K562 (cell line): ENCODE results near the gene ATP6V0D1. TPM values are rescaled to one million over a fixed set of nuclear protein-coding genes. Genes with fewer than 3 reads are reported as not detected.

Source experiments
- ATAC-seq: fragments of 200-7000 bp; cut with Tn5 transposase; 3 replicates; pipeline ENCODE4 v1.9.1; 2020; ENCODE audit warnings: moderate library complexity
- BruUV-seq: library from RNA; stranded (reverse); fragments of 400-500 nt; replicated peaks from 2 replicates; lab custom pipeline; 2021; lab: Mats Ljungman, UMichigan
- CTCF ChIA-PET: fragments of 300-600 bp; formaldehyde crosslinking; extraction: SDS; loops from one replicate; lab custom pipeline; 2021; ENCODE audit warnings: low intra/inter-chr PET ratio; lab: Yijun Ruan, JAX
- POLR2A ChIA-PET: fragments of 300-600, 350-650 bp; sonication (Branson Sonifier 250); formaldehyde crosslinking; extraction: SDS; loops from one replicate; lab custom pipeline; 2021; ENCODE audit warnings: antibody characterized with exemption, inconsistent platforms; lab: Yijun Ruan, JAX
- DNase-seq, 4 experiments: peaks; one replicate each; pipeline versions ENCODE4 v3.0.0 to v3.0.0-alpha.2; 2011 to 2018; ENCODE audit warnings: low spot score in 3 of 4, mixed read lengths in 3 of 4; ENCODE audit errors: extremely low read depth in 1 of 4
- FAIRE-seq: peaks from 2 replicates; lab custom pipeline; 2011; peaks lifted over from hg19 to GRCh38; lab: Jason Lieb, UNC
- H2AFZ ChIP-seq: 2 replicates; pipeline ENCODE4 v1.6.0; 2011; ENCODE audit warnings: low read depth, low read length, control low read depth, inconsistent platforms
- H3K27ac ChIP-seq: fragments of 200-600 bp; 3 replicates; pipeline ENCODE4 v1.8.0; 2011; ENCODE audit warnings: low read depth, mild to moderate bottlenecking, control low read depth, inconsistent platforms, low read length, moderate library complexity, mixed read lengths; ENCODE audit errors: extremely low read depth
- H3K27me3 ChIP-seq, 2 experiments: fragments of 300-600 bp in 1 of 2; 2 replicates in 1 of 2; 3 replicates in 1 of 2; pipeline versions ENCODE4 v1.6.0 to v1.8.0; 2011; ENCODE audit warnings: inconsistent platforms in 2 of 2, low read length in 2 of 2, mild to moderate bottlenecking in 1 of 2, mixed read lengths in 1 of 2, moderate library complexity in 1 of 2; ENCODE audit not compliant: control insufficient read depth in 2 of 2, insufficient read depth in 2 of 2
- H3K36me3 ChIP-seq: fragments of 300-600 bp; 3 replicates; pipeline ENCODE4 v1.8.0; 2011; ENCODE audit warnings: mild to moderate bottlenecking, low read length, inconsistent platforms; ENCODE audit not compliant: control insufficient read depth, insufficient read depth
- H3K4me1 ChIP-seq, 2 experiments: fragments of 200-600 bp in 1 of 2; replicated peaks in 1 of 2; 2 replicates in 1 of 2; 3 replicates in 1 of 2; pipeline versions ENCODE4 v1.5.1 to v1.8.0; 2011; ENCODE audit warnings: inconsistent platforms in 2 of 2, low read length in 2 of 2, mild to moderate bottlenecking in 1 of 2, mixed read lengths in 1 of 2, moderate library complexity in 1 of 2; ENCODE audit not compliant: control insufficient read depth in 2 of 2, insufficient read depth in 2 of 2
- H3K4me2 ChIP-seq: 2 replicates; pipeline ENCODE4 v1.6.1; 2011; ENCODE audit warnings: low read length, control low read depth, inconsistent platforms, mixed read lengths; ENCODE audit not compliant: insufficient read depth
- H3K4me3 ChIP-seq: fragments of 200-600 bp; sonication (generic), shearing (Covaris generic); 2 replicates; pipeline ENCODE4 v1.5.1; 2016; ENCODE audit warnings: control low read depth, inconsistent platforms
- H3K79me2 ChIP-seq: fragments of 200-600 bp; 3 replicates; pipeline ENCODE4 v1.8.0; 2011; ENCODE audit warnings: low read length, inconsistent platforms; ENCODE audit not compliant: control insufficient read depth, insufficient read depth
- H3K9ac ChIP-seq, 2 experiments: 2 replicates each; pipeline versions ENCODE4 v1.6.0 to v1.6.1; 2011; ENCODE audit warnings: low read depth in 2 of 2, low read length in 2 of 2, control low read depth in 1 of 2, inconsistent platforms in 1 of 2, mild to moderate bottlenecking in 1 of 2, mixed read lengths in 1 of 2; ENCODE audit not compliant: insufficient read depth in 1 of 2
- H3K9me1 ChIP-seq: one replicate; pipeline ENCODE4 v1.6.0; 2011; ENCODE audit warnings: inconsistent platforms, mild to moderate bottlenecking, low read length, moderate library complexity; ENCODE audit not compliant: control insufficient read depth, insufficient read depth
- H3K9me3 ChIP-seq: replicated peaks from 2 replicates; pipeline ENCODE4 v1.5.1; 2011; ENCODE audit warnings: low read depth, low read length, inconsistent platforms; ENCODE audit not compliant: control insufficient read depth, insufficient read depth
- H4K20me1 ChIP-seq: replicated peaks from 2 replicates; pipeline ENCODE4 v1.6.1; 2011; ENCODE audit warnings: low read length, inconsistent platforms, mixed read lengths; ENCODE audit not compliant: control insufficient read depth, insufficient read depth
- CC2D1A ChIP-seq: fragments of 450-650 bp; IDR thresholded peaks from 2 replicates; pipeline ENCODE4 v1.6.1; 2017; ENCODE audit warnings: mild to moderate bottlenecking
- CREM ChIP-seq: IDR thresholded peaks from 2 replicates; pipeline ENCODE4 v1.6.1; 2014; ENCODE audit warnings: antibody characterized with exemption, low read depth
- CXXC5 ChIP-seq: fragments of 250-450 bp; sonication (Bioruptor Pico); IDR thresholded peaks from 2 replicates; pipeline ENCODE4 v1.8.0; 2022; ENCODE audit warnings: inconsistent platforms, mild to moderate bottlenecking, moderate library complexity
- FOXJ2 ChIP-seq: fragments of 200-800 bp; sonication (Bioruptor generic); IDR thresholded peaks from 2 replicates; pipeline ENCODE4 v1.6.1; 2016; ENCODE audit warnings: missing genetic modification characterization, missing compliant biosample characterization
- FOXK1 ChIP-seq: sonication (generic); formaldehyde crosslinking; IDR thresholded peaks from 2 replicates; pipeline ENCODE4 v1.8.0; 2022; ENCODE audit warnings: missing genetic modification reagents, mild to moderate bottlenecking, borderline replicate concordance
- HMG20B ChIP-seq: fragments of 250-450 bp; sonication (Bioruptor Pico); IDR thresholded peaks from 2 replicates; pipeline ENCODE4 v1.5.0; 2021; ENCODE audit warnings: mild to moderate bottlenecking
- KHSRP ChIP-seq: fragments of 450-650 bp; IDR thresholded peaks from 2 replicates; pipeline ENCODE4 v1.6.1; 2017
- NFIC ChIP-seq: fragments of 450-650 bp; IDR thresholded peaks from 2 replicates; pipeline ENCODE4 v1.6.1; 2017; ENCODE audit warnings: mild to moderate bottlenecking, inconsistent platforms
- PCBP1 ChIP-seq: fragments of 200-400 bp; formaldehyde crosslinking; IDR thresholded peaks from 2 replicates; pipeline ENCODE4 v1.6.1; 2018; ENCODE audit warnings: mild to moderate bottlenecking, low read depth, low read length; ENCODE audit not compliant: poor library complexity, severe bottlenecking
- SMARCB1 ChIP-seq: IDR thresholded peaks from 2 replicates; pipeline ENCODE4 v1.6.1; 2011; ENCODE audit warnings: improper control_type of control experiment, low read depth; ENCODE audit not compliant: insufficient read length
- YY1 ChIP-seq, 3 experiments: IDR thresholded peaks; 2 replicates each; pipeline ENCODE4 v1.6.1; 2011; ENCODE audit warnings: low read length in 2 of 3, mild to moderate bottlenecking in 2 of 3, moderate library complexity in 2 of 3, borderline replicate concordance in 1 of 3, control low read depth in 1 of 3, low read depth in 1 of 3; ENCODE audit not compliant: insufficient read depth in 3 of 3, insufficient replicate concordance in 2 of 3, control insufficient read depth in 1 of 3, insufficient read length in 1 of 3; ENCODE audit errors: extremely low read depth in 1 of 3
- ZFP36 ChIP-seq: fragments of 150-350 bp; IDR thresholded peaks from 2 replicates; pipeline ENCODE4 v1.6.1; 2018; ENCODE audit warnings: low read length, low read depth; ENCODE audit not compliant: partially characterized antibody
- WGBS: fragments of 100-300 bp; shearing (Covaris generic); methylation state at CpG from one replicate; pipeline ENCODE4 v1.1.6; 2016; ENCODE audit warnings: low coverage, mixed read lengths; ENCODE audit not compliant: insufficient coverage; ENCODE audit errors: missing lambda C conversion rate; 5-methylcytosine and 5-hydroxymethylcytosine counted together
- in situ Hi-C: fragments of 300-500 bp; cut with MboI; formaldehyde crosslinking; loops from 4 replicates; pipeline ENCODE4 v1.15.0; 2018; ENCODE audit warnings: inconsistent platforms, mixed read lengths
- intact Hi-C: fragments of 100-400 bp; cut with micrococcal nuclease; formaldehyde crosslinking; loops from 2 replicates; pipeline ENCODE4 v1.14.2; 2022
- polyA plus RNA-seq, 8 experiments: library from polyadenylated mRNA; depleted of rRNA in 4 of 8; stranded (reverse) in 5 of 8; unstranded in 3 of 8; fragments of >200 nt; fragmentation: Nextera tagmentation in 2 of 8; fragmentation: Illumina TruSeq in 1 of 8; extraction: Ambion mirVana in 2 of 8; extraction: Trizol in 1 of 8; gene quantifications; 2 replicates each; pipeline versions ENCODE4 v1.2.1 to v1.2.3, GENCODE V29; 2011 to 2014; ENCODE audit warnings: inconsistent platforms in 1 of 8, missing spikeins in 1 of 8
- total RNA-seq, 7 experiments: library from RNA; depleted of rRNA in 6 of 7; stranded (reverse); fragments of >200 nt in 6 of 7; fragmentation: Illumina TruSeq in 2 of 7; extraction: Trizol in 2 of 7; gene quantifications; 2 replicates each; pipeline versions ENCODE4 v1.2.1 to v1.2.3, GENCODE V29; 2011 to 2021; ENCODE audit warnings: low replicate concordance in 1 of 7
- TF ChIP-seq, protein P1 (sequence below): sonication (generic); formaldehyde crosslinking; IDR thresholded peaks from 2 replicates; pipeline ENCODE4 v1.9.0; 2022; ENCODE audit warnings: mild to moderate bottlenecking, missing genetic modification reagents
- TF ChIP-seq, protein P2 (sequence below): conservative IDR thresholded peaks from 2 replicates; pipeline ENCODE4 v1.6.1; 2011; ENCODE audit warnings: low read depth, mild to moderate bottlenecking, low read length; ENCODE audit not compliant: control insufficient read depth
- TF ChIP-seq, protein P3 (sequence below): fragments of 200-800 bp; sonication (Bioruptor generic); IDR thresholded peaks from 2 replicates; pipeline ENCODE4 v1.6.1; 2017; ENCODE audit warnings: missing genetic modification characterization, missing compliant biosample characterization
- TF ChIP-seq, protein P4 (sequence below): fragments of 250-450 bp; sonication (Bioruptor Pico); IDR thresholded peaks from 2 replicates; pipeline ENCODE4 v1.5.0; 2021

Gene ATP6V0D1
- total and polyA plus RNA-seq, 9 of the 15 experiments (the other 6 are each of a cell fraction or from before 2014, with no cell fraction given) = 23.2 to 69.7 (median 45.6) TPM

DNA sequence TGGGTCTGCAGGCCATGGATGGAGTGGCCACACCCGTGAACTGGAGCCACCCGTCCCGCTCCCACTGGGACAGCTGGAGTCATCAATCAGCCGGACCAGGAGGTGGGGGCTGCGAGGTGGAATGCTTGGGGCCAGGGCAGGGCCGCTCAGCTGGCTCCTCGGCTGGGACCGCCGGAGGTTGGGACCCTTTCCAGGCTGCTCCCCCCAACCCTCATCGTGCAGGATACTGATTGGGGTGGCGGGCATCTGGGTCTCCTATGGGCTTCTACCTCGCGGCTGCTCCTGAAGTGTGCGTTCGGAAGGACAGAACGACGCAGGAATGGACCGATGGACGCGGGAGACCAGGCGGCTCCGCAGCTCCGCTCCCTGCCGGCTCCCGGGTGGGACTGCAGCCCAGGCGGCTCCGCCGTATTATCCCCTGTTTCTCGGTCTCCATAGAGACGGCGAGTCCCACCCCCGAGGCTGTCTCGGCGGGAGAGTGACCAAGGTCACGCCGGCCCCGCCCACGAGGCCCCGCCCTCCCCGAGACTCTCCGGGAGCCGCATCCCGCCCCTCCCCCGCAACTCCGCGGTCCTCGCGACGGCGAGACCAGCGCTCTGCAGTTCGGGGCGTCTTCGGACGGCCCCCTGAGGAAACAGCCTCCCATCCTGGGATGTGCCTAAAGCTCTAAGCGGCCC is 87.7 kb downstream of the ATP6V0D1 start, which contains the start of gene TPPP3:
TPPP3 (minus strand) TSS at position 388 of the 677 bp plus-strand sequence. CDS start 2,387 bp downstream, outside the sequence.
- peaks cover 19 to 78% of the 10 kb centered on the region in 2 experiments for H3K4me1 ChIP-seq
- BruUV-seq = no TSS peak
- H3K9me1 ChIP-seq = no peaks in the 10 kb centered on the region
- DNase-seq (peak; percentile 94 to 97 (median 96)), FAIRE-seq (peak; percentile 92), ATAC-seq (peak; percentile 94)
- H3K79me2 ChIP-seq = no peaks in the 10 kb centered on the region
- no peak within 1 kb of the TSS for H3K27ac ChIP-seq
- WGBS = 4% methylated on average over 30 of the region's 56 CpGs
- CTCF ChIA-PET = interaction anchor here (0.9 kb wide), 1 partner anchor 21 kb away, joined by 5 read pairs; no protein-coding TSS in a partner anchor
- H3K36me3 ChIP-seq = no peaks in the 10 kb centered on the region
- peaks cover 5 to 43% of the 10 kb centered on the region in 2 experiments; a peak in 4 of 5 replicates for H3K27me3 ChIP-seq
- H2AFZ ChIP-seq = peak within 1 kb of the TSS; percentile 84
- intact Hi-C loops = loop anchor here (10.0 kb wide), 1 partner anchor 48 kb away; no protein-coding TSS in a partner anchor
- in situ Hi-C loops = no loop called here
- H3K9ac ChIP-seq = peak within 1 kb of the TSS in 1 of 2 experiments; percentile 86; a peak in 2 of 4 replicates
- peak within 1 kb of the TSS; percentile 72 for H3K4me2 ChIP-seq
- H3K9me3 ChIP-seq = no peaks in the 10 kb centered on the region
- POLR2A ChIA-PET = interaction anchor here (0.7 to 1.5 kb wide), 4 partner anchors 11 to 371 kb away, joined by 3 read pairs; no protein-coding TSS in a partner anchor
- H4K20me1 ChIP-seq = no peaks in the 10 kb centered on the region
- H3K4me3 ChIP-seq = no peak within 1 kb of the TSS
- TF ChIP-seq FOXK1 (CRISPR knock-in tag) = 0 out of 2 replicates have a peak, but pooled peaks have one; percentile 11
- TF ChIP-seq, protein P1, sequence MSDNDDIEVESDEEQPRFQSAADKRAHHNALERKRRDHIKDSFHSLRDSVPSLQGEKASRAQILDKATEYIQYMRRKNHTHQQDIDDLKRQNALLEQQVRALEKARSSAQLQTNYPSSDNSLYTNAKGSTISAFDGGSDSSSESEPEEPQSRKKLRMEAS (CRISPR knock-in tag) = peak; percentile 24; the same call in 1 of the 2 replicates
- peak; percentile 26; the same call in 1 of the 2 replicates for TF ChIP-seq CREM
- TF ChIP-seq, protein P2, sequence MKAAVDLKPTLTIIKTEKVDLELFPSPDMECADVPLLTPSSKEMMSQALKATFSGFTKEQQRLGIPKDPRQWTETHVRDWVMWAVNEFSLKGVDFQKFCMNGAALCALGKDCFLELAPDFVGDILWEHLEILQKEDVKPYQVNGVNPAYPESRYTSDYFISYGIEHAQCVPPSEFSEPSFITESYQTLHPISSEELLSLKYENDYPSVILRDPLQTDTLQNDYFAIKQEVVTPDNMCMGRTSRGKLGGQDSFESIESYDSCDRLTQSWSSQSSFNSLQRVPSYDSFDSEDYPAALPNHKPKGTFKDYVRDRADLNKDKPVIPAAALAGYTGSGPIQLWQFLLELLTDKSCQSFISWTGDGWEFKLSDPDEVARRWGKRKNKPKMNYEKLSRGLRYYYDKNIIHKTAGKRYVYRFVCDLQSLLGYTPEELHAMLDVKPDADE = 0 out of 2 replicates have a peak, but pooled peaks have one; percentile 28
- no peak for TF ChIP-seq KHSRP
- TF ChIP-seq NFIC = 0 out of 2 replicates have a peak, but pooled peaks have one; percentile 19
- no peak for TF ChIP-seq CC2D1A
- TF ChIP-seq PCBP1 = peak; percentile 50
- peak; percentile 37; the same call in 1 of the 2 replicates for TF ChIP-seq CXXC5 (CRISPR knock-in tag)
- TF ChIP-seq, protein P3, sequence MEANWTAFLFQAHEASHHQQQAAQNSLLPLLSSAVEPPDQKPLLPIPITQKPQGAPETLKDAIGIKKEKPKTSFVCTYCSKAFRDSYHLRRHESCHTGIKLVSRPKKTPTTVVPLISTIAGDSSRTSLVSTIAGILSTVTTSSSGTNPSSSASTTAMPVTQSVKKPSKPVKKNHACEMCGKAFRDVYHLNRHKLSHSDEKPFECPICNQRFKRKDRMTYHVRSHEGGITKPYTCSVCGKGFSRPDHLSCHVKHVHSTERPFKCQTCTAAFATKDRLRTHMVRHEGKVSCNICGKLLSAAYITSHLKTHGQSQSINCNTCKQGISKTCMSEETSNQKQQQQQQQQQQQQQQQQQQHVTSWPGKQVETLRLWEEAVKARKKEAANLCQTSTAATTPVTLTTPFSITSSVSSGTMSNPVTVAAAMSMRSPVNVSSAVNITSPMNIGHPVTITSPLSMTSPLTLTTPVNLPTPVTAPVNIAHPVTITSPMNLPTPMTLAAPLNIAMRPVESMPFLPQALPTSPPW (CRISPR knock-in tag) = peak; percentile 47; the same call in 1 of the 2 replicates
- TF ChIP-seq SMARCB1 = no peak
- no peak for TF ChIP-seq ZFP36
- no peak for TF ChIP-seq HMG20B (CRISPR knock-in tag)
- TF ChIP-seq FOXJ2 (tag) = peak; percentile 97
- TF ChIP-seq, protein P4, sequence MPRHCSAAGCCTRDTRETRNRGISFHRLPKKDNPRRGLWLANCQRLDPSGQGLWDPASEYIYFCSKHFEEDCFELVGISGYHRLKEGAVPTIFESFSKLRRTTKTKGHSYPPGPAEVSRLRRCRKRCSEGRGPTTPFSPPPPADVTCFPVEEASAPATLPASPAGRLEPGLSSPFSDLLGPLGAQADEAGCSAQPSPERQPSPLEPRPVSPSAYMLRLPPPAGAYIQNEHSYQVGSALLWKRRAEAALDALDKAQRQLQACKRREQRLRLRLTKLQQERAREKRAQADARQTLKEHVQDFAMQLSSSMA (CRISPR knock-in tag) = no peak
- TF ChIP-seq YY1 (IDR thresholded peaks at IDR 0.05; ENCODE audit: borderline replicate concordance in 1 of 3, control insufficient read depth in 1 of 3, extremely low read depth in 1 of 3, insufficient read depth in 3 of 3, insufficient read length in 1 of 3, insufficient replicate concordance in 2 of 3, low read depth in 1 of 3, low read length in 2 of 3) = peak in 1 of 3 experiments; percentile 11
